Measurements from ENCODE around the gene FMO3. TPM values are rescaled to one million over a fixed set of nuclear protein-coding genes. Genes with fewer than 3 reads are reported as not detected.

The FMO3 gene
- total and polyA plus RNA-seq, 2 of the 4 experiments (the other 2 are of a cell fraction), result under 0.01 to 0.10 TPM

DNA sequence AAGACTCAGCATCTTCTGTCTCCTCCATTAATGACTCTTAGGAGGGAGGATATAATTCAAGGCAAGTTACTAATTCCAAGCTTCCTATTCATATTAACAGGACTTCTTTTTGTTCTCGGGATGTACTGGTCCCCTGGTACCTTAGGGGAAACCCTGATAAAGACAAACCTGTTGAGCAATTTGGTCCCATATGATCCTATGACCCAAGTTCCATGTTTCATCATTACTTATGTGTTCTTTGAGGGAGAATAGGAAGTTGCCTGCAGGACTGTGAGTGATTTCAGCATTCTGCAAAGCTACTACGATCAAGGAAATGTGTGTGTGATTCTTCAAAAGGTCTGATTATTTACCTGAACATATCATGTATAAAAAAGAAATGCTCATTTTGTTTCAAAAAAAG, 5.8 kb upstream of the FMO3 start:
- Histone ChIP-seq H3K56ac (ENCODE audit: extremely low read depth, insufficient read depth, low read length) (no peak overlapping the region), H3K79me1 (ENCODE audit: low read depth in 1 of 2, low read length in 2 of 2) (no peaks in the 10 kb centered on the region), H3K18ac (ENCODE audit: low read depth, low read length) (no peak overlapping the region), H3K14ac (replicated peaks; ENCODE audit: low read depth, low read length) (no peak overlapping the region), H3K36me3 (ENCODE audit: control insufficient read depth, insufficient read depth, low read length) (no peaks in the 10 kb centered on the region), H4K8ac (ENCODE audit: low read depth in 2 of 2, low read length in 2 of 2) (no peak overlapping the region), H2AK5ac (ENCODE audit: low read depth, low read length) (no peak overlapping the region), H3K4ac (ENCODE audit: low read depth, low read length) (no peak overlapping the region), H3K9me3 (ENCODE audit: control insufficient read depth, insufficient read depth, low read length) (no peaks in the 10 kb centered on the region), H3K4me3 (ENCODE audit: insufficient read depth, low read depth, low read length) (no peak overlapping the region), H2BK20ac (ENCODE audit: low read depth, low read length) (no peak overlapping the region), H2AK9ac (replicated peaks; ENCODE audit: low read depth, low read length, poor library complexity) (no peak overlapping the region), H3K4me2 (ENCODE audit: low read depth, low read length) (no peak overlapping the region), H4K91ac (ENCODE audit: insufficient read depth, low read depth, low read length) (no peak overlapping the region), H2BK120ac (ENCODE audit: low read depth, low read length) (no peak overlapping the region), H2BK15ac (ENCODE audit: low read depth, low read length) (no peak overlapping the region), H4K5ac (ENCODE audit: low read depth, low read length) (no peak overlapping the region), H3K9me1 (ENCODE audit: insufficient read depth, low read length) (no peaks in the 10 kb centered on the region), H3K23ac (ENCODE audit: low read depth, low read length) (no peak overlapping the region), H2BK5ac (ENCODE audit: low read depth, low read length, poor library complexity, severe bottlenecking) (no peak overlapping the region), H2AFZ (replicated peaks; ENCODE audit: low read length, poor library complexity) (no peak overlapping the region), H4K20me1 (ENCODE audit: insufficient read depth, low read length) (no peaks in the 10 kb centered on the region), H3K27me3 (ENCODE audit: control insufficient read depth, insufficient read depth, low read length) (no peaks in the 10 kb centered on the region), H3K4me1 (ENCODE audit: control insufficient read depth, insufficient read depth, low read length) (peaks cover 5% of the 10 kb centered on the region; the same call in 1 of the 2 replicates), H3K9ac (ENCODE audit: low read depth, low read length) (no peak overlapping the region), H3K27ac (ENCODE audit: insufficient read depth, low read length) (no peak overlapping the region)
- POLR2A ChIA-PET (ENCODE audit: unreplicated experiment), result no interaction called here
- intact Hi-C loops (cut with micrococcal nuclease) (loop anchor here (5.0 kb wide), 1 partner anchor 227 kb away; the partner anchor contains the start of gene FMO4), in situ Hi-C loops (cut with MboI; ENCODE audit: low sequenced_read_pairs) (loop anchor here (5.0 to 10.0 kb wide), 2 partner anchors 100 to 147 kb away; partner anchors contain the start of gene FMO2), dilution Hi-C loops (cut with HindIII; ENCODE audit: low sequenced_read_pairs, unreplicated experiment) (no loop called here)
- CTCF ChIA-PET, result interaction anchor here (0.6 to 1.9 kb wide), 3 partner anchors 14 to 160 kb away, joined by 3 to 11 read pairs (median 5); no protein-coding TSS in a partner anchor
- ATAC-seq (ENCODE audit: low read depth), result no peak
- no peak for TF ChIP-seq RCOR1 (IDR thresholded peaks at IDR 0.05; ENCODE audit: insufficient replicate concordance, low read length)
- TF ChIP-seq, protein P1, sequence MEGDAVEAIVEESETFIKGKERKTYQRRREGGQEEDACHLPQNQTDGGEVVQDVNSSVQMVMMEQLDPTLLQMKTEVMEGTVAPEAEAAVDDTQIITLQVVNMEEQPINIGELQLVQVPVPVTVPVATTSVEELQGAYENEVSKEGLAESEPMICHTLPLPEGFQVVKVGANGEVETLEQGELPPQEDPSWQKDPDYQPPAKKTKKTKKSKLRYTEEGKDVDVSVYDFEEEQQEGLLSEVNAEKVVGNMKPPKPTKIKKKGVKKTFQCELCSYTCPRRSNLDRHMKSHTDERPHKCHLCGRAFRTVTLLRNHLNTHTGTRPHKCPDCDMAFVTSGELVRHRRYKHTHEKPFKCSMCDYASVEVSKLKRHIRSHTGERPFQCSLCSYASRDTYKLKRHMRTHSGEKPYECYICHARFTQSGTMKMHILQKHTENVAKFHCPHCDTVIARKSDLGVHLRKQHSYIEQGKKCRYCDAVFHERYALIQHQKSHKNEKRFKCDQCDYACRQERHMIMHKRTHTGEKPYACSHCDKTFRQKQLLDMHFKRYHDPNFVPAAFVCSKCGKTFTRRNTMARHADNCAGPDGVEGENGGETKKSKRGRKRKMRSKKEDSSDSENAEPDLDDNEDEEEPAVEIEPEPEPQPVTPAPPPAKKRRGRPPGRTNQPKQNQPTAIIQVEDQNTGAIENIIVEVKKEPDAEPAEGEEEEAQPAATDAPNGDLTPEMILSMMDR (conservative IDR thresholded peaks at IDR 0.05; ENCODE audit: low read depth, low read length), result no peak
- no peak for TF ChIP-seq BHLHE40 (IDR thresholded peaks at IDR 0.05; ENCODE audit: low read depth, low read length)
- TF ChIP-seq FOS (IDR thresholded peaks at IDR 0.05; ENCODE audit: low read depth, low read length), result no peak
- TF ChIP-seq, protein P2, sequence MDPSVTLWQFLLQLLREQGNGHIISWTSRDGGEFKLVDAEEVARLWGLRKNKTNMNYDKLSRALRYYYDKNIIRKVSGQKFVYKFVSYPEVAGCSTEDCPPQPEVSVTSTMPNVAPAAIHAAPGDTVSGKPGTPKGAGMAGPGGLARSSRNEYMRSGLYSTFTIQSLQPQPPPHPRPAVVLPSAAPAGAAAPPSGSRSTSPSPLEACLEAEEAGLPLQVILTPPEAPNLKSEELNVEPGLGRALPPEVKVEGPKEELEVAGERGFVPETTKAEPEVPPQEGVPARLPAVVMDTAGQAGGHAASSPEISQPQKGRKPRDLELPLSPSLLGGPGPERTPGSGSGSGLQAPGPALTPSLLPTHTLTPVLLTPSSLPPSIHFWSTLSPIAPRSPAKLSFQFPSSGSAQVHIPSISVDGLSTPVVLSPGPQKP (IDR thresholded peaks at IDR 0.05; ENCODE audit: borderline replicate concordance, low read depth, low read length), result no peak
- no peak for TF ChIP-seq NFE2L2 (IDR thresholded peaks at IDR 0.05; ENCODE audit: low read depth, low read length)
- no peak for TF ChIP-seq SMC3 (IDR thresholded peaks at IDR 0.05; ENCODE audit: low read depth, low read length)
- no peak for TF ChIP-seq MAFK (IDR thresholded peaks at IDR 0.05; ENCODE audit: low read depth, low read length)
- no peak for TF ChIP-seq POLR2A (IDR thresholded peaks at IDR 0.05; ENCODE audit: low read depth, low read length)
- TF ChIP-seq CEBPB (IDR thresholded peaks at IDR 0.05; ENCODE audit: low read depth, low read length), result no peak
- no peak for TF ChIP-seq RAD21 (IDR thresholded peaks at IDR 0.05; ENCODE audit: low read length)
- TF ChIP-seq MAZ (IDR thresholded peaks at IDR 0.05; ENCODE audit: borderline replicate concordance, low read depth, low read length), result no peak
- TF ChIP-seq, protein P3, sequence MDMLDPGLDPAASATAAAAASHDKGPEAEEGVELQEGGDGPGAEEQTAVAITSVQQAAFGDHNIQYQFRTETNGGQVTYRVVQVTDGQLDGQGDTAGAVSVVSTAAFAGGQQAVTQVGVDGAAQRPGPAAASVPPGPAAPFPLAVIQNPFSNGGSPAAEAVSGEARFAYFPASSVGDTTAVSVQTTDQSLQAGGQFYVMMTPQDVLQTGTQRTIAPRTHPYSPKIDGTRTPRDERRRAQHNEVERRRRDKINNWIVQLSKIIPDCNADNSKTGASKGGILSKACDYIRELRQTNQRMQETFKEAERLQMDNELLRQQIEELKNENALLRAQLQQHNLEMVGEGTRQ (IDR thresholded peaks at IDR 0.05; ENCODE audit: low read depth, low read length), result no peak
- no peak for TF ChIP-seq MXI1 (IDR thresholded peaks at IDR 0.05; ENCODE audit: borderline replicate concordance, low read depth, low read length)
- TF ChIP-seq RFX5 (IDR thresholded peaks at IDR 0.05; ENCODE audit: low read depth, low read length), result no peak
- no peak for TF ChIP-seq CHD1 (IDR thresholded peaks at IDR 0.05; ENCODE audit: low read depth, low read length)
- BruUV-seq (replicated peaks), result no TSS peak
- no peak for DNase-seq
- WGBS, 2 experiments (ENCODE audit: extremely low coverage in 2 of 2, insufficient read length in 1 of 2), result no CpG with 5 or more reads among the region's 2 CpGs
